VCaP (cell line): Measurements from ENCODE around the gene SPTBN5.

Source experiments
- H3K27ac ChIP-seq: fragments of 450-650 bp; 2 replicates; pipeline ENCODE4 v1.5.1; 2017
- CTCF ChIP-seq: fragments of 450-650 bp; conservative IDR thresholded peaks from 2 replicates; pipeline ENCODE4 v1.5.1; 2017; ENCODE audit warnings: mild to moderate bottlenecking, moderate library complexity

The SPTBN5 gene

GRCh38 chr15:41856262-41856661 lies 37.6 kb downstream of the SPTBN5 start:
- H3K27ac ChIP-seq, result no peak overlapping the region
- TF ChIP-seq CTCF, result no peak

- TF ChIP-seq CTCF, result no peak
- H3K27ac ChIP-seq, result no peak overlapping the region
These were observed 38.4 kb downstream of the SPTBN5 start for GRCh38 chr15:41855261-41855961.

- H3K27ac ChIP-seq, result no peak overlapping the region
- no peak for TF ChIP-seq CTCF
These were observed 39.4 kb downstream of the SPTBN5 start for GRCh38 chr15:41854443-41854842.

- H3K27ac ChIP-seq, result no peak overlapping the region
- TF ChIP-seq CTCF, result no peak
These were observed 40.0 kb downstream of the SPTBN5 start for GRCh38 chr15:41853831-41854230.

GRCh38 chr15:41852736-41853590 lies 40.9 kb downstream of the SPTBN5 start:
- TF ChIP-seq CTCF, result no peak
- H3K27ac ChIP-seq, result no peak overlapping the region

- no peak for TF ChIP-seq CTCF
- H3K27ac ChIP-seq, result no peak overlapping the region
These were observed 42.0 kb downstream of the SPTBN5 start for GRCh38 chr15:41851755-41852370.

- no peak overlapping the region for H3K27ac ChIP-seq
- no peak for TF ChIP-seq CTCF
These were observed 42.7 kb downstream of the SPTBN5 start for GRCh38 chr15:41851167-41851523.
